HepG2 (cell line): ENCODE measurements around the gene MTX1. TPM values are rescaled to one million over a fixed set of nuclear protein-coding genes. Genes with fewer than 3 reads are reported as not detected.

Experiments used
- ATF2 ChIP-seq: sonication (generic); formaldehyde crosslinking; IDR thresholded peaks from 2 replicates; pipeline ENCODE4 v1.4.0; 2020; ENCODE audit warnings: missing genetic modification reagents
- CCAR2 ChIP-seq: fragments of 200-400 bp; formaldehyde crosslinking; optimal IDR thresholded peaks from 2 replicates; pipeline ENCODE3; 2018; ENCODE audit warnings: low read depth, mild to moderate bottlenecking, low read length, moderate library complexity
- DMAP1 ChIP-seq: IDR thresholded peaks from 2 replicates; pipeline ENCODE4 v1.6.1; 2016
- MXD3 ChIP-seq: IDR thresholded peaks from 2 replicates; pipeline ENCODE4 v1.6.1; 2016; ENCODE audit warnings: mild to moderate bottlenecking, missing biosample characterization, missing genetic modification reagents
- POLR2G ChIP-seq: fragments of 200-400 bp; formaldehyde crosslinking; IDR thresholded peaks from 2 replicates; pipeline ENCODE4 v1.6.1; 2018; ENCODE audit warnings: mild to moderate bottlenecking, low read depth, low read length, moderate library complexity
- PRDM4 ChIP-seq: sonication (generic); formaldehyde crosslinking; IDR thresholded peaks from 2 replicates; pipeline ENCODE4 v1.9.0; 2021; ENCODE audit warnings: missing genetic modification reagents, borderline replicate concordance
- SNAPC5 ChIP-seq: sonication (generic); formaldehyde crosslinking; IDR thresholded peaks from 2 replicates; pipeline ENCODE4 v1.8.1; 2023; ENCODE audit warnings: mild to moderate bottlenecking, missing genetic modification reagents, borderline replicate concordance
- THAP7 ChIP-seq: sonication (generic); formaldehyde crosslinking; IDR thresholded peaks from 2 replicates; pipeline ENCODE4 v1.8.1; 2023; ENCODE audit warnings: mild to moderate bottlenecking, missing genetic modification reagents
- ZHX2 ChIP-seq, 2 experiments: sonication (generic) in 1 of 2; formaldehyde crosslinking in 1 of 2; IDR thresholded peaks; 2 replicates each; pipeline versions ENCODE4 v1.6.1 to v1.9.0; 2014 to 2022; ENCODE audit warnings: antibody characterized with exemption in 1 of 2, borderline replicate concordance in 1 of 2, inconsistent platforms in 1 of 2, low read depth in 1 of 2, missing genetic modification reagents in 1 of 2
- ZKSCAN8 ChIP-seq: IDR thresholded peaks from 2 replicates; pipeline ENCODE4 v1.6.1; 2016; ENCODE audit warnings: borderline replicate concordance, missing genetic modification reagents, missing compliant biosample characterization
- ZNF10 ChIP-seq: sonication (generic); formaldehyde crosslinking; IDR thresholded peaks from 2 replicates; pipeline ENCODE4 v1.4.0; 2020; ENCODE audit warnings: mild to moderate bottlenecking, low read depth, missing genetic modification reagents, borderline replicate concordance
- ZNF431 ChIP-seq: sonication (generic); formaldehyde crosslinking; IDR thresholded peaks from 2 replicates; pipeline ENCODE4 v1.9.0; 2022; ENCODE audit warnings: missing genetic modification reagents, low read depth, mild to moderate bottlenecking, borderline replicate concordance
- ZNF513 ChIP-seq: sonication (generic); formaldehyde crosslinking; conservative IDR thresholded peaks from 2 replicates; pipeline ENCODE4 v1.5.0; 2020; ENCODE audit warnings: missing genetic modification reagents
- ZNF589 ChIP-seq: sonication (generic); formaldehyde crosslinking; conservative IDR thresholded peaks from 2 replicates; pipeline ENCODE4 v1.8.0; 2022; ENCODE audit warnings: mild to moderate bottlenecking, moderate library complexity, missing genetic modification reagents
- polyA plus RNA-seq, 8 experiments: library from polyadenylated mRNA; depleted of rRNA in 3 of 8; stranded (reverse) in 7 of 8; unstranded in 1 of 8; fragments of >200 nt; fragmentation: Illumina TruSeq in 4 of 8; extraction: Trizol in 4 of 8; gene quantifications; 2 replicates each; pipeline versions ENCODE4 v1.2.1 to v1.2.3, GENCODE V29; 2011 to 2016; ENCODE audit warnings: low read depth in 4 of 8, missing spikeins in 1 of 8, mixed read lengths in 1 of 8; ENCODE audit not compliant: insufficient read depth in 1 of 8
- total RNA-seq, 5 experiments: library from RNA; depleted of rRNA; stranded (reverse); fragments of >200 nt; fragmentation: Illumina TruSeq; extraction: Trizol; gene quantifications; 2 replicates each; pipeline ENCODE4 v1.2.3, GENCODE V29; 2016; ENCODE audit warnings: low read depth in 1 of 5

The MTX1 gene
- total and polyA plus RNA-seq, 2 of the 13 experiments (the other 11 are each of a cell fraction or from before 2014, with no cell fraction given), result 64.5 to 72.6 TPM

GRCh38 chr1:155172732-155173477 lies 35.6 kb upstream of the MTX1 start, which contains the start of gene KRTCAP2 (continued):
- TF ChIP-seq PRDM4 (CRISPR knock-in tag), result no peak
- peak; percentile 30 for TF ChIP-seq CCAR2
- TF ChIP-seq SNAPC5 (CRISPR knock-in tag), result no peak
- TF ChIP-seq ZNF10, result no peak
- TF ChIP-seq ZNF589, result no peak; the same call in 1 of the 2 replicates
- no peak for TF ChIP-seq ZNF513 (CRISPR knock-in tag)
- peak; percentile 74; the same call in 1 of the 2 replicates for TF ChIP-seq ZHX2 (IDR thresholded peaks at IDR 0.05; ENCODE audit: low read depth)
- no peak for TF ChIP-seq ZHX2 (CRISPR knock-in tag; IDR thresholded peaks at IDR 0.05; ENCODE audit: borderline replicate concordance)
- TF ChIP-seq THAP7 (CRISPR knock-in tag), result peak; percentile 85; the same call in 1 of the 2 replicates
- no peak for TF ChIP-seq ZNF431 (CRISPR knock-in tag)
- TF ChIP-seq DMAP1 (CRISPR knock-in tag), result peak; percentile 74; the same call in 1 of the 2 replicates
- TF ChIP-seq ATF2, result peak; percentile 81; the same call in 1 of the 2 replicates
- peak; percentile 91 for TF ChIP-seq POLR2G
- TF ChIP-seq MXD3 (CRISPR knock-in tag), result peak; percentile 88
- peak; percentile 65; the same call in 1 of the 2 replicates for TF ChIP-seq ZKSCAN8 (CRISPR knock-in tag)
